GM12801 (cell line): ENCODE data around the gene ATE1.

Source experiments
- TF ChIP-seq, protein P1 (sequence below): IDR thresholded peaks from one replicate; pipeline ENCODE4 v1.5.1; 2011; ENCODE audit warnings: control low read depth; ENCODE audit not compliant: insufficient read length; ENCODE audit errors: extremely low read depth

ATE1 gene

DNA sequence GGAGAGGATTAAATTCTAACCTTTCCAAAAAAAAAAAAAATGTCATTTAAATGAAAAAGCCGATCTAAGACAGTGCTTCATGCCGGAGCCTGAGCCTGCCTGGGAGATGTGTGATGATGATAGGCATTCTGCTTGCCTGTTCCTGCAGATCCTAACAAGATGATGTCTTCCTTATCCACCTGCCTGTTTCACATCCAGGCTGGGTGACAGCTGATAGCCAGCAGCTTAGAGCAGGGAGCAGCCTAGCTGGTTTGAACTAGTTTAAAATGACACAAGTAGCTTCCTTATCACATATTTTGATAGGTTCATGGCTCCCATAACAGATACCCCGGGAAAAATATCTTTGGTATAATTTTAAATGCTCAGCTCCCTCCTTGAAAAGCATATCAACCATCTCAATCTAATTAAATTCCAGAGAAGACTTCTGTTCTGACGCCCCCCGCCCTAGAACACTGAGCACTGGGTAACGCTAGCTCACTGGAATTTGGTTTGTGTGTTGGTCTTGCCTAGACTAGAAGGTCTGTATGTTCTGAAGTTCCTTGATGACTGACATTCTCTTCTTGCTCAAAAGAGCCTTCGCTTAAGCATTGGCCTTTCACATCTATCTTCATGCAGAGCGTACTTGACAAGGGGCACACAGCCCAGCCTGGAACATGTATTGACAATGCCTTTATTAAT, 232.7 kb downstream of the ATE1 start:
- TF ChIP-seq, protein P1, sequence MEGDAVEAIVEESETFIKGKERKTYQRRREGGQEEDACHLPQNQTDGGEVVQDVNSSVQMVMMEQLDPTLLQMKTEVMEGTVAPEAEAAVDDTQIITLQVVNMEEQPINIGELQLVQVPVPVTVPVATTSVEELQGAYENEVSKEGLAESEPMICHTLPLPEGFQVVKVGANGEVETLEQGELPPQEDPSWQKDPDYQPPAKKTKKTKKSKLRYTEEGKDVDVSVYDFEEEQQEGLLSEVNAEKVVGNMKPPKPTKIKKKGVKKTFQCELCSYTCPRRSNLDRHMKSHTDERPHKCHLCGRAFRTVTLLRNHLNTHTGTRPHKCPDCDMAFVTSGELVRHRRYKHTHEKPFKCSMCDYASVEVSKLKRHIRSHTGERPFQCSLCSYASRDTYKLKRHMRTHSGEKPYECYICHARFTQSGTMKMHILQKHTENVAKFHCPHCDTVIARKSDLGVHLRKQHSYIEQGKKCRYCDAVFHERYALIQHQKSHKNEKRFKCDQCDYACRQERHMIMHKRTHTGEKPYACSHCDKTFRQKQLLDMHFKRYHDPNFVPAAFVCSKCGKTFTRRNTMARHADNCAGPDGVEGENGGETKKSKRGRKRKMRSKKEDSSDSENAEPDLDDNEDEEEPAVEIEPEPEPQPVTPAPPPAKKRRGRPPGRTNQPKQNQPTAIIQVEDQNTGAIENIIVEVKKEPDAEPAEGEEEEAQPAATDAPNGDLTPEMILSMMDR = no peak

DNA sequence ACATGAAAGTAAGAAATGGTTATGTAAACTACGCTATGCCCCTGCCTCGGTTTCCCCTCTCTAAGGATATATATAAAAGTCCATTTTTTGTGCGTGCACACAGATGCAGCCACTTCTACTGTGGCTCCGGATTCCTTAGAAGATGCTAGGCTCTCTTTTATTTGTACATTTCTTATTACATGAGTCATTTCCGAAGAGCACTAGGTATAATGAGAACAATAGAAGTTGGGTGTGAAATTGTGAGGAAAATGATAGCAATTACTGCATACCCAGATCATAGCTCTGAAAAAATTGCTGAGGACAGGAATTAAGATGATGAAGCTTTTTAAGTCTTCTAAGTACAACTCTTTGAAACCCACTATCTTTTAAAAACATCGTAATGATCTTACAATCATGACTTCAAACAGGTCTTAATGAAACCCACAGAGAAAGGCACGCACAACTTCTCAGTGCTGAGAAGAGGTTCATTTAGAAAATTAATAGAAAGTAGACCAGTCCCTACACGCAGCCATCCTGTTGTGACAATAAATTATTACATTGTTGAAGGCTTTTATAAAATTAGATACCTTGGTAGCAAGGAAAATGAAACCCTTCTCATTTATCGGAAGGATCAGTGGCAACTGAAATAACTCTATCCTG, 233.4 kb downstream of the ATE1 start:
- TF ChIP-seq, protein P1 = no peak

DNA sequence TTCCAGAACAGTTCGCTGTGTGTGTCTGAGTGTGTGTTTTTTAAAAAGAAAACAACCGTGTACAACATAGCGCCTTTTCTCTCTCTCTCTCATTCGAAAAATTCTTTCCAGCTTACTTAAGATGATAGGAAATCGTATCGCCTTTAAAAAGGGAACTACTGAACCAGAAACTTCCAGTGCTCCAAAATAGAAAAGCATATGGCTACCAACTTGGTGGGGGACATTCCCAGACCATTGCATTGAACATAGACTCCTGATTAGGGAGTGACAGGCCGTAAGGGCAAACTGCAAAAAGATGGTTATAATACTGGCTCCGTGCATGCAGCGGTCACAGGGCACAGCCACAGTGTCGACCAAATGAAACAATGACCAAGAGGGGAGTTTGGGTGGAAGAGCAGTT, 235.2 kb downstream of the ATE1 start:
- TF ChIP-seq, protein P1 = no peak

DNA sequence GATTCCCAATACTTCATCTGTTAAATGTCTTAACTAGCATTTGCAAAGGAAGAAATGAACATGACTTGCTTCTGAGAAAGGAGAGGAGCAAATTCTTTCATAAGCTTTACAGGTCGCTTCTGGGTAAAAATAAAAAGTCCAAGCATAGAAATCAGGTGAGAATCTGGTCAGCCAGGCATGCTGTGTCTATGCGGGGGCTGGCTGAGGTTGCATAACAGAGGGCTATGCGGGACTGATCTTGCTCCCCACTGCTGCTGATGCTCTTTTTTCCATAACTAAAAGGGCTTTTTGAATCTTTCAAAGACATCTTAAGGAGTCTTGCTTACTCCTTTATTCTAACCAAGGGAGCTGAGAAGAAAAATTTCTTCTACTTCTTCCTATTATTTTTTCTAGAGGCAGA, 236.9 kb downstream of the ATE1 start:
- TF ChIP-seq, protein P1 = no peak
